Measurements from ENCODE around the gene SPCS1.

DNA sequence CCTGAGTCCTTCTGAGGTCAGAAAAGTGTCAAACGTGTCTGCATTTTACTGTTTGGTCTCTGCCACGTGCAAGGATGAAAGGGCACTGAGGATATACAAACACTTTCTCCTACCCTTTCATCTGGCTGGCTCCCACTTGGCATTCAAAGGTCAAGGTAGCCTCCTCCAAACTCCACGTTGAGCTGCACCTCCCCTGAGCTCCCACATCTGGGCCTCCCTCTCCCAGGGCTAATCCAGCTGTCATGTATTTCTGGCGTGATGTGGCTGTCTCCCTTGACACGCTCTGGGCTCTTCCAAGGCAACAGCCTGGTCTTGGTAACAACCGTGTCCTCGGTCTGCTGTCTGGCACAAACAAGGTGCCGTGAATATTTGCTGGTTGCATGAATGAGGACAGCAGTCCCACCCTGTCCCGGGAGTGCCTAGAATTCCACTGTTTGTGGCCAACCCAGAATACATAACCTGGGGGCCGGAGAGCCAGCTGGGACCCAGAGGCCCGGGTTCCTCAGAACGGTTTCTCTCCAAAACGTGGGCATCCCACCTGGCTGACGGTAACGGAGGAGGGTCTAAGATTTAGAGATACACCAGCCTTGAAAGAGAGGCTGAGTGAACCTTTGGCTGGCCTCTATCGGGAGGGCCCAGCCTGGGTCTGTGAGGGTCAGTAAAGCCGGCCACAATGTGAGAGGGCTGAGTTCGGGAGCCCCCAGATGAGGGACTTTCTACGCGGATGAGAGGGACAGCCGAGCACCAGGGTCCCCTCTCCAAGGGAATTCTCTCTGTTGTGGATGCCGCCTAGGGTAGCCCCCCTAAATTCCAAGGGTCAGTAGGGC lies 1.1 kb upstream of the SPCS1 start:
- TF ChIP-seq, protein P1, sequence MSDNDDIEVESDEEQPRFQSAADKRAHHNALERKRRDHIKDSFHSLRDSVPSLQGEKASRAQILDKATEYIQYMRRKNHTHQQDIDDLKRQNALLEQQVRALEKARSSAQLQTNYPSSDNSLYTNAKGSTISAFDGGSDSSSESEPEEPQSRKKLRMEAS (IDR thresholded peaks at IDR 0.05) = no peak; the same call in 1 of the 2 replicates
- no peak for TF ChIP-seq RAD21 (IDR thresholded peaks at IDR 0.05; ENCODE audit: low read depth)
- no peak for TF ChIP-seq YY1 (IDR thresholded peaks at IDR 0.05; ENCODE audit: low read depth)
- no peak for TF ChIP-seq TAF1 (IDR thresholded peaks at IDR 0.05; ENCODE audit: low read depth)

Data from Ishikawa (cell line).